Prostate gland (tissue), 2 donors: Measurements from ENCODE around the gene PRICKLE2. TPM values are rescaled to one million over a fixed set of nuclear protein-coding genes. Genes with fewer than 3 reads are reported as not detected.
A peak's percentile ranks its signal among the peaks of the same experiment; 100 is the strongest.

Experiments used
- DNase-seq: peaks from one replicate; pipeline ENCODE4 v3.0.0-alpha.2; 2019; ENCODE audit warnings: low spot score
- H3K27ac ChIP-seq, 2 donors: fragments of 200-600 bp; sonication (generic); 2 replicates each; pipeline ENCODE4 v1.5.1; 2017 to 2019
- H3K27me3 ChIP-seq: fragments of 200-600 bp; sonication (generic); replicated peaks from 2 replicates; pipeline ENCODE4 v1.5.1; 2019; ENCODE audit not compliant: insufficient read depth
- H3K36me3 ChIP-seq, 2 donors: fragments of 200-600 bp; sonication (generic); 1 replicate in 1 of 2; 2 replicates in 1 of 2; pipeline versions ENCODE4 v1.5.1 to v1.8.1; 2017 to 2019
- H3K4me1 ChIP-seq: fragments of 200-600 bp; sonication (generic); replicated peaks from 2 replicates; pipeline ENCODE4 v1.5.1; 2019
- H3K4me3 ChIP-seq, 2 donors: fragments of 200-600 bp; sonication (generic); 2 replicates each; pipeline ENCODE4 v1.5.1; 2017 to 2019
- H3K9me3 ChIP-seq: fragments of 200-600 bp; sonication (generic); 2 replicates; pipeline ENCODE4 v1.5.1; 2017
- CTCF ChIP-seq, 4 experiments: fragments of 200-600 bp in 2 of 4; fragments of 450-650 bp in 2 of 4; sonication (generic) in 2 of 4; IDR thresholded peaks; 1 replicate in 3 of 4; 2 replicates in 1 of 4; pipeline ENCODE4 v1.5.1; 2016 to 2019; ENCODE audit warnings: antibody characterized with exemption in 4 of 4, mild to moderate bottlenecking in 2 of 4, moderate library complexity in 2 of 4
- POLR2A ChIP-seq: fragments of 450-650 bp; IDR thresholded peaks from one replicate; pipeline ENCODE4 v1.6.1; 2016; ENCODE audit warnings: antibody characterized with exemption, mild to moderate bottlenecking
- POLR2AphosphoS5 ChIP-seq: sonication (generic); formaldehyde crosslinking; IDR thresholded peaks from one replicate; pipeline ENCODE4 v1.6.1; 2017; ENCODE audit warnings: antibody characterized with exemption
- WGBS: methylation state at CpG from one replicate; pipeline ENCODE4 v1.1.5; 2018; 5-methylcytosine and 5-hydroxymethylcytosine counted together
- intact Hi-C: fragments of 100-400 bp; cut with DNase I; formaldehyde crosslinking; loops from one replicate; pipeline ENCODE4 v1.14.2; 2022
- total RNA-seq, 2 donors: library from RNA; depleted of rRNA; stranded (reverse); fragments of >200 nt; gene quantifications; one replicate each; pipeline ENCODE4 v1.1.0, GENCODE V29; 2016

Gene PRICKLE2
- total RNA-seq, 2 donors from 2014 or later: 11.9 to 21.0 TPM

GRCh38 chr3:64218746-64219145 is 6.5 kb downstream of the PRICKLE2 start:
- intact Hi-C loops: no loop called here
- no peak for DNase-seq
- 58% methylated on average over 4 of the region's 4 CpGs for WGBS
- no peak overlapping the region for H3K4me3 ChIP-seq
- no peaks in the 10 kb centered on the region for H3K36me3 ChIP-seq
- no peaks in the 10 kb centered on the region for H3K27me3 ChIP-seq
- H3K9me3 ChIP-seq: no peaks in the 10 kb centered on the region
- H3K4me1 ChIP-seq: no peaks in the 10 kb centered on the region
- H3K27ac ChIP-seq: no peak overlapping the region
- TF ChIP-seq POLR2AphosphoS5: no peak
- TF ChIP-seq POLR2A: no peak
- no peak for TF ChIP-seq CTCF (IDR thresholded peaks at IDR 0.05)

GRCh38 chr3:64218329-64218728 is 6.9 kb downstream of the PRICKLE2 start:
- H3K4me3 ChIP-seq: no peak overlapping the region
- H3K27me3 ChIP-seq: no peaks in the 10 kb centered on the region
- no peak for DNase-seq
- intact Hi-C loops: no loop called here
- WGBS: 88% methylated on average over 3 of the region's 3 CpGs
- TF ChIP-seq CTCF (IDR thresholded peaks at IDR 0.05) (no peak), POLR2AphosphoS5 (no peak), POLR2A (no peak)
- H3K4me1 ChIP-seq: no peaks in the 10 kb centered on the region
- H3K27ac ChIP-seq: no peak overlapping the region
- no peaks in the 10 kb centered on the region for H3K36me3 ChIP-seq
- no peaks in the 10 kb centered on the region for H3K9me3 ChIP-seq

GRCh38 chr3:64216274-64217147 is 8.8 kb downstream of the PRICKLE2 start:
- no peaks in the 10 kb centered on the region for H3K36me3 ChIP-seq
- H3K4me3 ChIP-seq: no peak overlapping the region
- no peaks in the 10 kb centered on the region for H3K9me3 ChIP-seq
- no peak for TF ChIP-seq POLR2A
- peak; percentile 39 for TF ChIP-seq POLR2AphosphoS5
- H3K27me3 ChIP-seq: no peaks in the 10 kb centered on the region
- no peaks in the 10 kb centered on the region for H3K4me1 ChIP-seq
- peak; percentile 51 for DNase-seq
- intact Hi-C loops: no loop called here
- peak overlapping the region; percentile 2 to 37 for H3K27ac ChIP-seq
- 32% methylated on average over 10 of the region's 10 CpGs for WGBS

- H3K9me3 ChIP-seq: no peaks in the 10 kb centered on the region
- no peak overlapping the region for H3K4me3 ChIP-seq
- TF ChIP-seq POLR2AphosphoS5 (no peak), CTCF (IDR thresholded peaks at IDR 0.05) (no peak), POLR2A (no peak)
- intact Hi-C loops: no loop called here
- H3K4me1 ChIP-seq: no peaks in the 10 kb centered on the region
- H3K27ac ChIP-seq: no peak overlapping the region
- no peaks in the 10 kb centered on the region for H3K36me3 ChIP-seq
- no peak for DNase-seq
- WGBS: 91% methylated on average over 3 of the region's 3 CpGs
- H3K27me3 ChIP-seq: no peaks in the 10 kb centered on the region
Observed at GRCh38 chr3:64215559-64215958, 9.7 kb downstream of the PRICKLE2 start.

- Histone ChIP-seq H3K4me1 (no peaks in the 10 kb centered on the region), H3K27ac (peak overlapping the region in 1 of 2 donors; percentile 66), H3K36me3 (no peaks in the 10 kb centered on the region), H3K27me3 (no peaks in the 10 kb centered on the region), H3K4me3 (no peak overlapping the region), H3K9me3 (no peaks in the 10 kb centered on the region)
- TF ChIP-seq POLR2A: no peak
- TF ChIP-seq POLR2AphosphoS5: no peak
- no peak for TF ChIP-seq CTCF (IDR thresholded peaks at IDR 0.05)
- WGBS: 78% methylated on average over 2 of the region's 2 CpGs
- intact Hi-C loops: no loop called here
- no peak for DNase-seq
Observed at GRCh38 chr3:64215103-64215502, 10.2 kb downstream of the PRICKLE2 start.
